Cortex of kidney (tissue), 1 donor: ENCODE measurements around the gene UGGT2.
"Not testable (repeated sequence)": the region's sequence is repeated elsewhere in the genome, so short reads cannot be mapped to it uniquely, and the experiment has no call there.

Experiments
- DNase-seq: peaks from one replicate; lab custom pipeline; 2025; lab: John Stamatoyannopoulos, UW

The UGGT2 gene

DNA sequence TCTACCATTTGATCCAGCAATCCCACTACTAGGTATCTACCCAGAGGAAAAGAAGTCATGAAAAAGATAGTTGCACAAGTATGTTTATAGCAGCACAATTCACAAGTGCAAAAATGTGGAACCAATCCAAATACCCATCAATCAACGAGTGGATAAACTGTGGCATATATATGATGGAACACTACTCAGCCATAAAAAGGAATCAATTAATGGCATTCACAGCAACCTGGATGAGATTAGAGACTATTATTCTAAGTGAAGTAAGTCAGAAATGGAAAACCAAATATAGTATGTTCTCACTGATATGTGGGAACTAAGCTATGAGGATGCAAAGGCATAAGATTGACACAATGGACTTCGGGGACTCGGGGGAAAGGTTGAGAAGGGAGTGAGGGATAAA, 1.3 kb downstream of the UGGT2 start:
- not testable (repeated sequence) for DNase-seq

GRCh38 chr13:96051491-96051890, 1.7 kb downstream of the UGGT2 start:
- DNase-seq = not testable (repeated sequence)

DNA sequence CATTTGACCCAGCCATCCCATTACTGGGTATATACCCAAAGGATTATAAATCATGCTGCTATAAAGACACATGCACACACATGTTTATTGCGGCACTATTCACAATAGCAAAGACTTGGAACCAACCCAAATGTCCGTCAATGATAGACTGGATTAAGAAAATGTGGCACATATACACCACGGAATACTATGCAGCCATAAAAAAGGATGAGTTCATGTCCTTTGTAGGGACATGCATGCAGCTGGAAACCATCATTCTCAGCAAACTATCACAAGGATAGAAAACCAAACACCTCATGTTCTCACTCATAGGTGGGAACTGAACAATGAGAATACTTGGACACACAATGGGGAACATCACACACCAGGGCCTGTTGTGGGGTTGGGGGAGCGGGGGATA, 2.2 kb downstream of the UGGT2 start:
- DNase-seq = not testable (repeated sequence)

DNA sequence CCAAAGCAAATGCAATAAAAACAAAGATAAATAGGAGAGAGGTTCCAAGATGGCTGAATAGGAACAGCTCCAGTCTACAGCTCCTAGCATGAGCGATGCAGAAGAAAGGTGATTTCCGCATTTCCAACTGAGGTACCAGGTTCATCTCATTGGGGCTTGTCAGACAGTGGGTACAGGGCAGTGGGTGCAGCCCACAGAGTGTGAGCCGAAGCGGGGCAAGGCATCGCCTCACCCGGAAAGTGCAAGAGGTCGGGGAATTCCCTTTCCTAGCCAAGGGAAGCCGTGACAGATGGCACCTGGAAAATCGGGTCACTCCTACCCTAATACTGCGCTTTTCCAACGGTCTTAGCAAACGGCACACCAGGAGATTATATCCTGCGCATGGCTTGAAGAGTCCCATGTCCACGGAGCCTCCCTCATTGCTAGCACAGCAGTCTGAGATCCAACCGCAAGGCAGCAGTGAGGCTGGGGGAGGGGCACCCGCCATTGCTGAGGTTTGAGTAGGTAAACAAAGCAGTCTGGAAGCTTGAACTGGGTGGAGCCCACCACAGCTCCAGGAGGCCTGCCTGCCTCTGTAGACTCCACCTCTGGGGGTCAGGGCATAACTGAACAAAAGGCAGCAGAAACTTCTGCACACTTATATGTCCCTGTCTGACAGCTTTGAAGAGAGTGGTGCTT, 6.6 kb downstream of the UGGT2 start:
- DNase-seq = not testable (repeated sequence)

GRCh38 chr13:96044238-96044637, 9.0 kb downstream of the UGGT2 start:
- DNase-seq = no peak

DNA sequence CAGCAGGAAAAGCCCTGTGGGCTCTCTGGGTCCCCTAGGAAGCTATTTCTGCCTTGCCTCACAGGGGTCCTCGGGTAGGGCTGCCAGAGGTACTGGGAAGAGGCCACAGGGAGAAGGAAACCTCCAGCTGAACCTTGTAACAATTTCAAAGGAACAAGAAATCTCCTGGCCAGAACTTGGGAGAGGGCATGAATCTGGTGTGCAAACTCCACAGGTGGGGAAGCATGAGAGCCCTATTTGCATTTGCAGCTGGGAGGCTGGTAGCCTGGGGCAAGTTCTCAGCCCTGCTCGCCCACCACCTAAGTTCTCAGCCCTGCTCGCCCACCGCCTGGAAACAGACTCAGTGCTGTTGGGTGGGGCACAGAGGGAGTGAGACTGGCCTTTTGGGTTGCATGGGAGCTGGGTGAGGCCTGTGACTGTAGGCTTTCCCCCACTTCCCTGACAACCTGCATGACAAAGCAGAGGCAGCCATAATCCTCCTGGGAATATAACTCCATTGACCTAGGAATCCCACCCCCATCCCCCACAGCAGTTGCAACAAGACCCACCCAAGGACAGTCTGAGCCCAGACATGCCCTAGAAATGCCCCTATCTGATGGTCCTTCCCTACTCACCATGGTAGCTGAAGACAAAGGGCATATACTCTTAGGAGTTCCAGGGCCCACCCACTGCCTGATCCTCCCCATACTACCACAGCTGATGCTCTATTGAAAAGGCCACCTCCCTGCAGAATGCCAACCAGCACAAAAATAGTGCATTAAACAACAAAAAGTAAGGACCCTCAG, 11.7 kb downstream of the UGGT2 start:
- DNase-seq = no peak

DNA sequence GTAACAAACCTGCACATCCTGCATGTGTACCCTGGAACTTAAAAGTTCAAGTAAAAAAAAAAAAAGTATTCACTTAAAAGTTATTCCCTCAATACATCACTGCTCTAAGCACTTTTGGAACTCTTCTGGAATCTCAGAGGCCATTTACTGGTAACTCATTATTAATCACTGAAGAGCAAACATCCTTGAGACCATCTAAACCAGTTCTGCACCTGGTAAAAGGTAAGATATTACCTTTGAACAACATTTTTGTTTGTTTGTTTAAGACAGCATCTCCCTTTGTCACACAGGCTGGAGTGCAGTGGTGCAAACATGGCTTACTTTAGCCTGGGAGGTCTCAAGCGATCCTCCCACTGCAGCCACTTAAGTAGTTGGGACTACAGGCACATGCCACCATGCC, 16.7 kb downstream of the UGGT2 start:
- no peak for DNase-seq

DNA sequence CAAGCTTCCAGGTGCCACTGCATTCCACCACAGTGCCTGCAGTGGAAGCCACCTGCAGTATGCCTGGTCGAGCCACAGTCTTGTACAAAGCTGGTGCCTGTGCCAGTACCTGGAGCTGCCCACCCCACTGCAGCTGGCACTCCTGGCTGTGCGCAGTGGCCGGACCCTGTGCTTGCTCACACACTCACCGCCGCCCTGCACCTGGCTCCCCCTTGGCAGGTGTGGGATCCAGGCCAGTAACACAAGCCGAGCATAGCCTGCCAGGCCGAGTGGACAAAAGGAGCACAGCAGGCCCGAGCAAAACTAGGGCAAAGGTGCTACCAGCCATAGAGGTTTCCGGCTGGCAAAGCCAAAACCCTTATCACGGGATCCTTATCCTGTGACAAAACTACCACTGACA, 18.5 kb downstream of the UGGT2 start:
- DNase-seq = no peak

- DNase-seq = no peak
Measured at GRCh38 chr13:96033220-96034015, 19.8 kb downstream of the UGGT2 start.

DNA sequence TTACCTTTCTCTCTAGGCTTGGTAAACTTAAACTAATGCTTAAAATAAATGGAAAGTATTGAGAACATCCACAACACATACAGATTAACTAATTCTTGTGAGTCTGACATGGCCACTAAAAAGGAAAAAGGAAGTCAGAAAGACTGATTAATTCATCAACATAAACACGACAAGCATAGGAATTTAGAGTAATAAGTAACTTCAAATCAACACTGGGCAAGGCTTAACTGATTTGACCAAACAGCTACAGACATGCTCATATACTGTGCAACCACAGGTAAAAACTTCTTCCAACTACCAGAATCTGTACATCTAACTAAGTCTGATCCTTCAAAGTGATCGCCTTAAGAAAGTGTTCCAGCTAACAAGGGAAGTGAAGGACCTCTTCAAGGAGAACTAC, 20.5 kb downstream of the UGGT2 start:
- DNase-seq = no peak

DNA sequence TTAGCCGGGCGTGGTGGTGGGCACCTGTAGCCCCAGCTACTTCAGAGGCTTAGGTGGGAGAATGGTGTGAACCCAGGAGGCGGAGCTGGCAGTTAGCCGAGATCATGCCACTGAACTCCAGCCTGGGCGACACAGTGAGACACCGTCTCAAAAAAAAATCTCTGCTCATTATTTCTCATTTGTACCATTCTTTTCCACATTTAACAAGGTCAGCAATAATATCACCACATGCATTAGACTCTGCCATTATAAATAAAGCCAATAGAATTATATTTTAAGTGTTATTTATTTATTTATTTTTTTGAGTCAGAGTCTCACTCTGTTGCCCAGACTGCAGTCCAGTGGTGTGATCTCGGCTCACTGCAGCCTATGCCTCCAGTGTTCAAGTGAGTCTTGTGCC, 24.2 kb downstream of the UGGT2 start:
- no peak for DNase-seq

- no peak for DNase-seq
Measured at GRCh38 chr13:96027496-96027895, 25.7 kb downstream of the UGGT2 start.

GRCh38 chr13:96025283-96025682, 27.9 kb downstream of the UGGT2 start:
- DNase-seq = no peak

DNA sequence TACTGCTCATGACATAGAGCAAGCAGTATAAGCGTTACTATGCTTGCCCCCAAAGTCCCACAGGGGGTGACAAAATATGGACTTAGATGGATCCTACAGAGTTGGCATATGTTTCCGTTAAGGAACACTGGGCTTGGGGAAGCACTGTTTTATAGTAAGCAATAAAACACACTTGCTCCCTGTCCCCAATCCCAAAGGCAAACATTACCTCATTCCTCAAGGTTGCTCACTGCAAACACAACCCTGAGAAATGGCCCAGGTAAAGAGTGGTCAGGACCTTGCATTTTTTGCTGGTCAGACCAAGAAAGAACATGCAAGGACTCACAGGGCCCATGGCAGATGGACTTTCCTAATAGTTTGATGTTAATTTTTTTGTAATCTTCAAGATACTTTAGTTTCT, 32.3 kb downstream of the UGGT2 start:
- DNase-seq = no peak

GRCh38 chr13:96020155-96020575, 33.0 kb downstream of the UGGT2 start:
- no peak for DNase-seq

- no peak for DNase-seq
Measured at GRCh38 chr13:96018135-96018534, 35.1 kb downstream of the UGGT2 start.

GRCh38 chr13:96011291-96011872, 41.8 kb downstream of the UGGT2 start:
- no peak for DNase-seq

DNA sequence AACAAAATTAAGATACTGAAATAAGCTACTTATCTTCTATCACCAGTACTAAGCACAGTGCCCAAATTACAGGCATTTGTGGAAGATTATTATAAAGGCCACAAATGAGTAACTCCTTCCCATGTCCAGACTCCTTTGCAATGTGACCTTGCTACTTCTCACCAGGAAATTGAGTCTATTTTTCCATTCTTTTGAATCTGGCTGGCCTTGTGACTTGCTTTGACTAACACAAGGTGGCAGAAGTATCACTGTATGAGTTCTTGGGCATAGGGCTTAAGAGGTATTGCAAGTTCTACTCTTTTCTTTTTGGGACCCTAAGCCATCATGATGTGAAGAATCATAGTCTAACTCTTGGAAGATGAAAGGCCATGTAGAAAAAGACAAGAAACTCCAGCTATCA, 49.9 kb downstream of the UGGT2 start:
- DNase-seq = no peak

GRCh38 chr13:96002322-96003131, 50.7 kb downstream of the UGGT2 start:
- DNase-seq = no peak

GRCh38 chr13:96000069-96000468, 53.1 kb downstream of the UGGT2 start:
- no peak for DNase-seq

DNA sequence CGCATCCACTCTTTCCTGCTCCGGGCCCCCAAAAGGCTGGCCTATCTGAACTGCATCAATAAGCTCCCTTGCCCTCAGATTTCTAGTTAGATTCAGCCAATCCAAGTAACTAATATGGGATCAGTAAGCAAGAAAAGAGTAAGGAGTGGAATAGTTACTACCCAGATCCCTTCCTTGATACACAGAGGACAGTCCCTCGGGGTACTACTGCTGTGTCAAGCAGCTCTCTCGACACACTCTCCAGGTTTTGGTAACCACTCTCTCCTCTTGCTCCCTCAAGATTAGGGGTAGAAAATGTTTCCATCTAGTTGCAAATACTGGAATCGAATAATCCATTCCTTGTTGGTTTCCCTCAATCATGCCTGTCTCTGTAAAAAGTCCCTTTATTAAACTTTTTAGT, 65.4 kb downstream of the UGGT2 start:
- no peak for DNase-seq

- DNase-seq = no peak
Measured at GRCh38 chr13:95982144-95982543, 71.1 kb downstream of the UGGT2 start.
